NCI-H128 (cell line): ENCODE results near the gene ZNF568.

Experiments
- DNase-seq: peaks from one replicate; lab custom pipeline; 2025; ENCODE audit not compliant: unreplicated experiment; lab: John Stamatoyannopoulos, UW

ZNF568 gene

DNA sequence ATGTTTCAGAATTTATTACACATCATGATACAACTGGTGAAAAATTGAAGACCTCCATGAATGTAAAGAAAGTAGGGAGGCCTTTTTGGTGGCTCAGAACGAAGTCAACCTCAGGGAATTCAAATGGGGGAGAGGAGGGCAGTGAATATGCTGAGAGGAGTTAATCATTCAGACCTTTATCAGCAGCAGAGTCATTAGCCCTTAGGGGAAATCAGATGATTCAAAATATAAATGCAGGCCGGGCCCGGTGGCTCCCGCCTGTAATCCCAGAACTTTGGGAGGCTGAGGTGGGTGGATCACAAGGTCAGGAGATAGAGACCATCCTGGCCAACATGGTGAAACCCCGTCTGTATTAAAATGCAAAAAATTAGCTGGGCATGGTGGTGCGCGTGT is 81.7 kb downstream of the ZNF568 start:
- no peak for DNase-seq

DNA sequence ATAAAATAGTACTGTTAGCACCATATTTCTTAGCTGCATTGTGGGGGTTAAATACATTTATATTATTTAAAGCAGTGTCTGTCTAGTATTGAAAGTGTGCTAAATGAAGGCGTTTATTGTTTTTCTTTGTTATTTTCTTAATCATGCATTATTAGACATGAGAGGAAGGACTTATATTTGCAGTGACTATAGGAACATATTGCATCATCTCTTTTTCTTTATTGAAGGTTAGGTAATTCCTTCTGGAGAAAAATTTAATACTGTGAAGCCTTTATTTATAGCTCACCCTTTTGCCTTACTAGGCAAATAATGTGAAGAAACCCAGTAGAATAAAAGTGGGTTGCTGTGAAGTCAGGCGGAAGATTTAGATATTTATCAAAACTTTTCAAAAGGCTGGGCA is 83.2 kb downstream of the ZNF568 start:
- DNase-seq, result no peak

GRCh38 chr19:37007587-37008220 is 91.6 kb downstream of the ZNF568 start:
- no peak for DNase-seq

- DNase-seq, result no peak
These were observed 93.7 kb downstream of the ZNF568 start for GRCh38 chr19:37009871-37010270.

GRCh38 chr19:37012093-37012745 is 96.1 kb downstream of the ZNF568 start:
- DNase-seq, result no peak

GRCh38 chr19:37014456-37014855 is 98.3 kb downstream of the ZNF568 start:
- no peak for DNase-seq

- DNase-seq, result no peak
These were observed 129.0 kb downstream of the ZNF568 start for GRCh38 chr19:37045140-37045539.
